Measurements from ENCODE around the gene PGGHG. TPM values are rescaled to one million over a fixed set of nuclear protein-coding genes. Genes with fewer than 3 reads are reported as not detected.
"Not testable (repeated sequence)": the region's sequence is repeated elsewhere in the genome, so short reads cannot be mapped to it uniquely, and the experiment has no call there.

PGGHG gene
- total RNA-seq, 4 donors from 2014 or later = 4.0 to 7.7 (median 6.9) TPM

DNA sequence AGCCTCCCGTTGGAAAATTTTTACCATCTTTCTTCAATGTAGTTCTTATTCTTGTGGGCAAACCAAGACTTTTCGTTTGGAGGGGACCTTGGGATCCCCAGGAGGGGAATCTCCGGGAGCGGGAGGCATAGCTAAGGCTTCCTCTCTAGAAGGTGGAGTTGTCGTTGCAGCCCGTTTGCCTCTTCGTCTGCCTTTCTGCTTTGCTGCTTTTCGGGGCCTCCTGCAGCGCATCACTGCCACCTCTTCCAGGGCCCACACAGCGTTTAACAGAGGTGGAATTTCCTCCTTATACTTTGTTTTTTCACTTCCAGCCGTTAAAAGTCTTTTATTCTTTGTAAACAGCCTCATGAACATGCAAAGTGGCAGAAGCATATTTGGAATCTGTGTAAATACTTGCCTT, 35.2 kb downstream of the PGGHG start:
- intact Hi-C loops (cut with DNase I; ENCODE audit: low total_unique reads) = no loop called here
- no peak overlapping the region for H3K4me3 ChIP-seq (ENCODE audit: low read depth, poor library complexity, severe bottlenecking)
- 62 to 70% methylated on average over 11 of the region's 11 CpGs for WGBS, 2 donors
- TF ChIP-seq POLR2A (IDR thresholded peaks at IDR 0.05) (no peak), CTCF (IDR thresholded peaks at IDR 0.05) (no peak)
- DNase-seq (ENCODE audit: low spot score in 2 of 2) = peak in 1 of 2 donors; percentile 72

GRCh38 chr11:324593-325517, 35.9 kb downstream of the PGGHG start:
- intact Hi-C loops (cut with DNase I; ENCODE audit: low total_unique reads) = not testable (repeated sequence)

GRCh38 chr11:325796-326591, 37.1 kb downstream of the PGGHG start:
- TF ChIP-seq CTCF (IDR thresholded peaks at IDR 0.05) (no peak), POLR2A (IDR thresholded peaks at IDR 0.05) (no peak)
- WGBS, 2 donors = 85 to 90% methylated on average over 29 to 30 of the region's 30 CpGs
- intact Hi-C loops (cut with DNase I; ENCODE audit: low total_unique reads) = no loop called here
- DNase-seq (ENCODE audit: low spot score in 2 of 2) = no peak
- H3K4me3 ChIP-seq (ENCODE audit: low read depth, poor library complexity, severe bottlenecking) = no peak overlapping the region

More at GRCh38 chr11:324593-325517, 35.9 kb downstream of the PGGHG start:
- 61 to 64% methylated on average over 28 of the region's 34 CpGs for WGBS, 2 donors
- H3K4me3 ChIP-seq (ENCODE audit: low read depth, poor library complexity, severe bottlenecking) = not testable (repeated sequence)
- peak in 1 of 2 donors; percentile 79 for DNase-seq (ENCODE audit: low spot score in 2 of 2)

GRCh38 chr11:326592-326841, 37.6 kb downstream of the PGGHG start:
- DNase-seq (ENCODE audit: low spot score in 2 of 2) = no peak
- TF ChIP-seq POLR2A (IDR thresholded peaks at IDR 0.05) = no peak
- TF ChIP-seq CTCF (IDR thresholded peaks at IDR 0.05) = no peak
- 71 to 79% methylated on average over 4 to 6 of the region's 6 CpGs for WGBS, 2 donors
- intact Hi-C loops (cut with DNase I; ENCODE audit: low total_unique reads) = no loop called here
- H3K4me3 ChIP-seq (ENCODE audit: low read depth, poor library complexity, severe bottlenecking) = no peak overlapping the region

- DNase-seq (ENCODE audit: low spot score in 2 of 2) = peak; percentile 84 to 98
- WGBS, 2 donors = 49 to 51% methylated on average over 19 of the region's 19 CpGs
- intact Hi-C loops (cut with DNase I; ENCODE audit: low total_unique reads) = no loop called here
- no peak overlapping the region for H3K4me3 ChIP-seq (ENCODE audit: low read depth, poor library complexity, severe bottlenecking)
- TF ChIP-seq CTCF (IDR thresholded peaks at IDR 0.05) (no peak), POLR2A (IDR thresholded peaks at IDR 0.05) (no peak)
Observed at GRCh38 chr11:326842-327580, 38.1 kb downstream of the PGGHG start.

- WGBS, 2 donors = 93 to 99% methylated on average over 3 of the region's 3 CpGs
- DNase-seq (ENCODE audit: low spot score in 2 of 2) = peak in 1 of 2 donors; percentile 74
- H3K4me3 ChIP-seq (ENCODE audit: low read depth, poor library complexity, severe bottlenecking) = no peak overlapping the region
- intact Hi-C loops (cut with DNase I; ENCODE audit: low total_unique reads) = no loop called here
- TF ChIP-seq POLR2A (IDR thresholded peaks at IDR 0.05) (no peak), CTCF (IDR thresholded peaks at IDR 0.05) (no peak)
Observed at GRCh38 chr11:327581-327923, 38.6 kb downstream of the PGGHG start.
